GM23338 (cell line): Measurements from ENCODE around the gene TLE1. TPM values are rescaled to one million over a fixed set of nuclear protein-coding genes. Genes with fewer than 3 reads are reported as not detected.

ENCODE experiments used
- ATAC-seq: fragments of 200-7000 bp; cut with Tn5 transposase; 3 replicates; pipeline ENCODE4 v1.9.1; 2020
- DNase-seq: peaks from one replicate; pipeline ENCODE4 v3.0.0-alpha.2; 2015; ENCODE audit warnings: low spot score
- H2AFZ ChIP-seq: fragments of 200-600 bp; sonication (generic); 2 replicates; pipeline ENCODE4 v1.8.0; 2016; ENCODE audit warnings: antibody characterized with exemption, mild to moderate bottlenecking, moderate library complexity
- H3F3A ChIP-seq: fragments of 200-600 bp; sonication (generic); replicated peaks from 2 replicates; pipeline ENCODE4 v1.8.0; 2017; ENCODE audit warnings: antibody characterized with exemption, mixed run types, low read depth
- H3K27ac ChIP-seq: fragments of 200-600 bp; sonication (generic); 2 replicates; pipeline ENCODE4 v1.6.1; 2016; ENCODE audit warnings: low read depth
- H3K27me3 ChIP-seq: fragments of 200-600 bp; sonication (generic); 2 replicates; pipeline ENCODE4 v1.8.0; 2016; ENCODE audit warnings: mild to moderate bottlenecking, mixed run types, moderate library complexity; ENCODE audit not compliant: insufficient read depth
- H3K36me3 ChIP-seq: fragments of 200-600 bp; sonication (generic); 2 replicates; pipeline ENCODE4 v1.8.0; 2016; ENCODE audit warnings: mild to moderate bottlenecking; ENCODE audit not compliant: insufficient read depth
- H3K4me1 ChIP-seq: fragments of 200-600 bp; sonication (generic); 2 replicates; pipeline ENCODE4 v1.8.0; 2016; ENCODE audit warnings: mild to moderate bottlenecking, moderate library complexity; ENCODE audit not compliant: insufficient read depth
- H3K4me2 ChIP-seq: fragments of 200-600 bp; sonication (generic); 2 replicates; pipeline ENCODE4 v1.7.1; 2017; ENCODE audit warnings: mixed run types
- H3K4me3 ChIP-seq: fragments of 200-600 bp; sonication (generic); 2 replicates; pipeline ENCODE4 v1.6.1; 2016; ENCODE audit warnings: mixed run types
- H3K79me2 ChIP-seq: fragments of 200-600 bp; sonication (generic); replicated peaks from 2 replicates; pipeline ENCODE4 v1.8.0; 2017; ENCODE audit warnings: mild to moderate bottlenecking; ENCODE audit not compliant: insufficient read depth
- H3K9me2 ChIP-seq: fragments of 200-600 bp; sonication (generic); 2 replicates; pipeline ENCODE4 v1.8.0; 2017; ENCODE audit not compliant: insufficient read depth
- H4K20me1 ChIP-seq: fragments of 200-600 bp; sonication (generic); replicated peaks from 2 replicates; pipeline ENCODE4 v1.8.0; 2017; ENCODE audit warnings: mild to moderate bottlenecking; ENCODE audit not compliant: insufficient read depth
- H3K27ac Mint-ChIP-seq: 2 replicates; pipeline ENCODE4 v1.8.0; 2020; ENCODE audit warnings: inconsistent platforms, mild to moderate bottlenecking, moderate library complexity, mixed read lengths
- H3K27me3 Mint-ChIP-seq: 3 replicates; pipeline ENCODE4 v1.8.0; 2022; ENCODE audit warnings: low read depth, mild to moderate bottlenecking, moderate library complexity, mixed read lengths, inconsistent platforms; ENCODE audit not compliant: insufficient read depth, poor library complexity
- H3K36me3 Mint-ChIP-seq: 3 replicates; pipeline ENCODE4 v1.8.0; 2021; ENCODE audit warnings: low read depth, mild to moderate bottlenecking, inconsistent platforms, moderate library complexity, mixed read lengths
- H3K4me1 Mint-ChIP-seq: 3 replicates; pipeline ENCODE4 v1.8.0; 2020; ENCODE audit warnings: mild to moderate bottlenecking, inconsistent platforms, mixed read lengths
- H3K4me3 Mint-ChIP-seq: 3 replicates; pipeline ENCODE4 v1.8.0; 2021; ENCODE audit warnings: moderate library complexity, mild to moderate bottlenecking, inconsistent platforms, mixed read lengths
- H3K9me3 Mint-ChIP-seq: 3 replicates; pipeline ENCODE4 v1.8.0; 2020; ENCODE audit warnings: moderate library complexity, mild to moderate bottlenecking, inconsistent platforms, mixed read lengths
- CREB1 ChIP-seq: fragments of 250-450 bp; sonication (Bioruptor Pico); IDR thresholded peaks from 2 replicates; pipeline ENCODE4 v1.5.0; 2020; ENCODE audit warnings: low read depth, mild to moderate bottlenecking, moderate library complexity
- EZH2 ChIP-seq: fragments of 200-600 bp; sonication (generic); IDR thresholded peaks from one replicate; pipeline ENCODE4 v1.8.0; 2017; ENCODE audit warnings: antibody characterized with exemption, mild to moderate bottlenecking, low read depth; ENCODE audit not compliant: unreplicated experiment
- EZH2phosphoT487 ChIP-seq: fragments of 200-600 bp; sonication (generic); IDR thresholded peaks from one replicate; pipeline ENCODE4 v1.8.1; 2018; ENCODE audit warnings: antibody characterized with exemption; ENCODE audit not compliant: unreplicated experiment
- JUNB ChIP-seq: IDR thresholded peaks from one replicate; pipeline ENCODE4 v1.6.1; 2016; ENCODE audit warnings: antibody characterized with exemption; ENCODE audit not compliant: unreplicated experiment
- NANOG ChIP-seq: IDR thresholded peaks from 2 replicates; pipeline ENCODE4 v1.6.1; 2016; ENCODE audit warnings: antibody characterized with exemption, borderline replicate concordance
- STAT1 ChIP-seq: IDR thresholded peaks from one replicate; pipeline ENCODE4 v1.6.1; 2016; ENCODE audit warnings: antibody characterized with exemption; ENCODE audit not compliant: unreplicated experiment
- ZNF331 ChIP-seq: fragments of 250-450 bp; sonication (Bioruptor Pico); IDR thresholded peaks from 2 replicates; pipeline ENCODE4 v1.5.0; 2020; ENCODE audit warnings: low read depth, mild to moderate bottlenecking, moderate library complexity
- polyA plus RNA-seq: library from polyadenylated mRNA; unstranded; fragments of >200 nt; fragmentation: Nextera tagmentation; extraction: Ambion mirVana; gene quantifications from 2 replicates; pipeline ENCODE4 v1.2.1, GENCODE V29; 2016
- total RNA-seq: library from RNA; depleted of rRNA; stranded (reverse); fragments of >200 nt; shearing (Covaris generic); gene quantifications from 2 replicates; pipeline ENCODE4 v1.2.3, GENCODE V29; 2014
- TF ChIP-seq, protein P1 (sequence below): IDR thresholded peaks from 2 replicates; pipeline ENCODE4 v1.6.1; 2016; ENCODE audit warnings: antibody characterized with exemption
- TF ChIP-seq, protein P2 (sequence below): fragments of 250-450 bp; sonication (Bioruptor Pico); IDR thresholded peaks from 2 replicates; pipeline ENCODE4 v1.5.0; 2020; ENCODE audit warnings: mild to moderate bottlenecking, moderate library complexity
- TF ChIP-seq, protein P3 (sequence below): IDR thresholded peaks from one replicate; pipeline ENCODE4 v1.6.1; 2018; ENCODE audit warnings: antibody characterized with exemption; ENCODE audit not compliant: unreplicated experiment

TLE1 gene
- total and polyA plus RNA-seq, 2 experiments from 2014 or later = 58.1 to 132 TPM

DNA sequence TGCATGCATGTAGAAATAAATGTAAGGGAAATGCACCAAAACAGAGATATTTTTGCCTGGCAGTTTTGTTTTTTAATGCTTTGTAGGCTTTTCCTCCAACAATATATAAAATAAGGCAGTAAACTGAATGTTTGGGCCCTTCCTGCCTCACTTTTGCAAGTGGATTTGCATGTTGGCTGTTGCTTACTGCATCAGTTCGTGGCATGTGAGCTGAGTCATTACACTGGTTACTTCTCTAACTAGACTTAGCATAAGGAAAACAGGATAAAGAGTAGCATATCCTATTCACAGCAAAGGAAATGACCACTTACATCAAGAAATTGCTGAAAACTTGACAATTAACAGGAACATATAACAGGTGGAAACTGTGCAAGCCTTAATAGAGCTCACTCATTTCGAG lies 113.4 kb downstream of the TLE1 start:
- ATAC-seq (no peak), DNase-seq (no peak)
- H3K4me1 Mint-ChIP-seq = peaks cover 38% of the 10 kb centered on the region
- no peaks in the 10 kb centered on the region for H3F3A ChIP-seq
- no peak overlapping the region for H2AFZ ChIP-seq
- no peak overlapping the region for H3K4me3 ChIP-seq
- H3K4me2 ChIP-seq = no peak overlapping the region
- H3K9me3 Mint-ChIP-seq = no peaks in the 10 kb centered on the region
- no peaks in the 10 kb centered on the region for H3K9me2 ChIP-seq
- H4K20me1 ChIP-seq = no peaks in the 10 kb centered on the region
- H3K36me3 ChIP-seq = no peaks in the 10 kb centered on the region
- H3K4me1 ChIP-seq = peaks cover 17% of the 10 kb centered on the region
- no peak overlapping the region for H3K27ac ChIP-seq
- no peak overlapping the region for H3K4me3 Mint-ChIP-seq
- no peaks in the 10 kb centered on the region for H3K79me2 ChIP-seq
- H3K36me3 Mint-ChIP-seq = peaks cover 17% of the 10 kb centered on the region; the same call in 2 of the 3 replicates
- H3K27ac Mint-ChIP-seq = no peak overlapping the region
- peaks cover 7% of the 10 kb centered on the region for H3K27me3 Mint-ChIP-seq
- H3K27me3 ChIP-seq = no peaks in the 10 kb centered on the region
- TF ChIP-seq NANOG (no peak), JUNB (no peak)
- TF ChIP-seq, protein P1, sequence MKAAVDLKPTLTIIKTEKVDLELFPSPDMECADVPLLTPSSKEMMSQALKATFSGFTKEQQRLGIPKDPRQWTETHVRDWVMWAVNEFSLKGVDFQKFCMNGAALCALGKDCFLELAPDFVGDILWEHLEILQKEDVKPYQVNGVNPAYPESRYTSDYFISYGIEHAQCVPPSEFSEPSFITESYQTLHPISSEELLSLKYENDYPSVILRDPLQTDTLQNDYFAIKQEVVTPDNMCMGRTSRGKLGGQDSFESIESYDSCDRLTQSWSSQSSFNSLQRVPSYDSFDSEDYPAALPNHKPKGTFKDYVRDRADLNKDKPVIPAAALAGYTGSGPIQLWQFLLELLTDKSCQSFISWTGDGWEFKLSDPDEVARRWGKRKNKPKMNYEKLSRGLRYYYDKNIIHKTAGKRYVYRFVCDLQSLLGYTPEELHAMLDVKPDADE = no peak

DNA sequence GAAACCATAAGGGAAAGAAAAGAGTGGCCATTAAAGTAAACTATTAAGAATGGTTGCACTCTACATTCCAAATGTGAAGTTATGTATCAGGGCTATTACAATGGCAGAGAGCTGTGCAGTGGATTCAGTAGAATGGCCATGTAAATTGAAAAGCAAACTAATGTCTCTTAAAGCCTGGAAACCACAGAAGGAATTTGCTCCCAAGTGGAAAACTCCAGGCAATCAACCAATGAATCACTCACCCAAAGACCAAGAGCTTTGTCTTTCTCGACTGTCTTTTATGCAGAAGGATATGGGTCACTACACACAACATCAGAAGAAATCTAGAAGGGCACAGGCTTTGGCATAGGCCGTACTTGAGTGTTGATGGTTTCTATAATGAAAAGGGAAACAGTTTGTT lies 114.9 kb downstream of the TLE1 start:
- Histone ChIP-seq H3K27me3 (no peaks in the 10 kb centered on the region), H3K4me2 (no peak overlapping the region; the same call in 1 of the 2 replicates), H3F3A (no peaks in the 10 kb centered on the region), H3K36me3 (no peaks in the 10 kb centered on the region), H3K9me2 (no peaks in the 10 kb centered on the region), H4K20me1 (no peaks in the 10 kb centered on the region), H3K4me3 (no peak overlapping the region), H3K4me1 (peaks cover 13% of the 10 kb centered on the region), H3K27ac (peak overlapping the region; percentile 51; the same call in 1 of the 2 replicates), H3K79me2 (no peaks in the 10 kb centered on the region), H2AFZ (no peak overlapping the region)
- DNase-seq (no peak), ATAC-seq (no peak)
- Mint-ChIP-seq H3K36me3 (peaks cover 9% of the 10 kb centered on the region; the same call in 2 of the 3 replicates), H3K4me1 (peaks cover 33% of the 10 kb centered on the region), H3K4me3 (no peak overlapping the region), H3K27me3 (peaks cover 7% of the 10 kb centered on the region), H3K9me3 (no peaks in the 10 kb centered on the region), H3K27ac (no peak overlapping the region)
- TF ChIP-seq, protein P1 = no peak
- TF ChIP-seq, protein P2, sequence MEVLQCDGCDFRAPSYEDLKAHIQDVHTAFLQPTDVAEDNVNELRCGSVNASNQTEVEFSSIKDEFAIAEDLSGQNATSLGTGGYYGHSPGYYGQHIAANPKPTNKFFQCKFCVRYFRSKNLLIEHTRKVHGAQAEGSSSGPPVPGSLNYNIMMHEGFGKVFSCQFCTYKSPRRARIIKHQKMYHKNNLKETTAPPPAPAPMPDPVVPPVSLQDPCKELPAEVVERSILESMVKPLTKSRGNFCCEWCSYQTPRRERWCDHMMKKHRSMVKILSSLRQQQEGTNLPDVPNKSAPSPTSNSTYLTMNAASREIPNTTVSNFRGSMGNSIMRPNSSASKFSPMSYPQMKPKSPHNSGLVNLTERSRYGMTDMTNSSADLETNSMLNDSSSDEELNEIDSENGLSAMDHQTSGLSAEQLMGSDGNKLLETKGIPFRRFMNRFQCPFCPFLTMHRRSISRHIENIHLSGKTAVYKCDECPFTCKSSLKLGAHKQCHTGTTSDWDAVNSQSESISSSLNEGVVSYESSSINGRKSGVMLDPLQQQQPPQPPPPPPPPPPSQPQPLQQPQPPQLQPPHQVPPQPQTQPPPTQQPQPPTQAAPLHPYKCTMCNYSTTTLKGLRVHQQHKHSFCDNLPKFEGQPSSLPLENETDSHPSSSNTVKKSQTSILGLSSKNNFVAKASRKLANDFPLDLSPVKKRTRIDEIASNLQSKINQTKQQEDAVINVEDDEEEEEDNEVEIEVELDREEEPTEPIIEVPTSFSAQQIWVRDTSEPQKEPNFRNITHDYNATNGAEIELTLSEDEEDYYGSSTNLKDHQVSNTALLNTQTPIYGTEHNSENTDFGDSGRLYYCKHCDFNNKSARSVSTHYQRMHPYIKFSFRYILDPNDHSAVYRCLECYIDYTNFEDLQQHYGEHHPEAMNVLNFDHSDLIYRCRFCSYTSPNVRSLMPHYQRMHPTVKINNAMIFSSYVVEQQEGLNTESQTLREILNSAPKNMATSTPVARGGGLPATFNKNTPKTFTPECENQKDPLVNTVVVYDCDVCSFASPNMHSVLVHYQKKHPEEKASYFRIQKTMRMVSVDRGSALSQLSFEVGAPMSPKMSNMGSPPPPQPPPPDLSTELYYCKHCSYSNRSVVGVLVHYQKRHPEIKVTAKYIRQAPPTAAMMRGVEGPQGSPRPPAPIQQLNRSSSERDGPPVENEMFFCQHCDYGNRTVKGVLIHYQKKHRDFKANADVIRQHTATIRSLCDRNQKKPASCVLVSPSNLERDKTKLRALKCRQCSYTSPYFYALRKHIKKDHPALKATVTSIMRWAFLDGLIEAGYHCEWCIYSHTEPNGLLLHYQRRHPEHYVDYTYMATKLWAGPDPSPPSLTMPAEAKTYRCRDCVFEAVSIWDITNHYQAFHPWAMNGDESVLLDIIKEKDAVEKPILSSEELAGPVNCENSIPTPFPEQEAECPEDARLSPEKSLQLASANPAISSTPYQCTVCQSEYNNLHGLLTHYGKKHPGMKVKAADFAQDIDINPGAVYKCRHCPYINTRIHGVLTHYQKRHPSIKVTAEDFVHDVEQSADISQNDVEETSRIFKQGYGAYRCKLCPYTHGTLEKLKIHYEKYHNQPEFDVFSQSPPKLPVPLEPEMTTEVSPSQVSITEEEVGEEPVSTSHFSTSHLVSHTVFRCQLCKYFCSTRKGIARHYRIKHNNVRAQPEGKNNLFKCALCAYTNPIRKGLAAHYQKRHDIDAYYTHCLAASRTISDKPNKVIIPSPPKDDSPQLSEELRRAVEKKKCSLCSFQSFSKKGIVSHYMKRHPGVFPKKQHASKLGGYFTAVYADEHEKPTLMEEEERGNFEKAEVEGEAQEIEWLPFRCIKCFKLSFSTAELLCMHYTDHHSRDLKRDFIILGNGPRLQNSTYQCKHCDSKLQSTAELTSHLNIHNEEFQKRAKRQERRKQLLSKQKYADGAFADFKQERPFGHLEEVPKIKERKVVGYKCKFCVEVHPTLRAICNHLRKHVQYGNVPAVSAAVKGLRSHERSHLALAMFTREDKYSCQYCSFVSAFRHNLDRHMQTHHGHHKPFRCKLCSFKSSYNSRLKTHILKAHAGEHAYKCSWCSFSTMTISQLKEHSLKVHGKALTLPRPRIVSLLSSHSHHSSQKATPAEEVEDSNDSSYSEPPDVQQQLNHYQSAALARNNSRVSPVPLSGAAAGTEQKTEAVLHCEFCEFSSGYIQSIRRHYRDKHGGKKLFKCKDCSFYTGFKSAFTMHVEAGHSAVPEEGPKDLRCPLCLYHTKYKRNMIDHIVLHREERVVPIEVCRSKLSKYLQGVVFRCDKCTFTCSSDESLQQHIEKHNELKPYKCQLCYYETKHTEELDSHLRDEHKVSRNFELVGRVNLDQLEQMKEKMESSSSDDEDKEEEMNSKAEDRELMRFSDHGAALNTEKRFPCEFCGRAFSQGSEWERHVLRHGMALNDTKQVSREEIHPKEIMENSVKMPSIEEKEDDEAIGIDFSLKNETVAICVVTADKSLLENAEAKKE = no peak
- TF ChIP-seq NANOG (no peak), STAT1 (no peak), ZNF331 (CRISPR knock-in tag) (no peak), EZH2 (no peak), CREB1 (CRISPR knock-in tag) (no peak), EZH2phosphoT487 (no peak)
- TF ChIP-seq, protein P3, sequence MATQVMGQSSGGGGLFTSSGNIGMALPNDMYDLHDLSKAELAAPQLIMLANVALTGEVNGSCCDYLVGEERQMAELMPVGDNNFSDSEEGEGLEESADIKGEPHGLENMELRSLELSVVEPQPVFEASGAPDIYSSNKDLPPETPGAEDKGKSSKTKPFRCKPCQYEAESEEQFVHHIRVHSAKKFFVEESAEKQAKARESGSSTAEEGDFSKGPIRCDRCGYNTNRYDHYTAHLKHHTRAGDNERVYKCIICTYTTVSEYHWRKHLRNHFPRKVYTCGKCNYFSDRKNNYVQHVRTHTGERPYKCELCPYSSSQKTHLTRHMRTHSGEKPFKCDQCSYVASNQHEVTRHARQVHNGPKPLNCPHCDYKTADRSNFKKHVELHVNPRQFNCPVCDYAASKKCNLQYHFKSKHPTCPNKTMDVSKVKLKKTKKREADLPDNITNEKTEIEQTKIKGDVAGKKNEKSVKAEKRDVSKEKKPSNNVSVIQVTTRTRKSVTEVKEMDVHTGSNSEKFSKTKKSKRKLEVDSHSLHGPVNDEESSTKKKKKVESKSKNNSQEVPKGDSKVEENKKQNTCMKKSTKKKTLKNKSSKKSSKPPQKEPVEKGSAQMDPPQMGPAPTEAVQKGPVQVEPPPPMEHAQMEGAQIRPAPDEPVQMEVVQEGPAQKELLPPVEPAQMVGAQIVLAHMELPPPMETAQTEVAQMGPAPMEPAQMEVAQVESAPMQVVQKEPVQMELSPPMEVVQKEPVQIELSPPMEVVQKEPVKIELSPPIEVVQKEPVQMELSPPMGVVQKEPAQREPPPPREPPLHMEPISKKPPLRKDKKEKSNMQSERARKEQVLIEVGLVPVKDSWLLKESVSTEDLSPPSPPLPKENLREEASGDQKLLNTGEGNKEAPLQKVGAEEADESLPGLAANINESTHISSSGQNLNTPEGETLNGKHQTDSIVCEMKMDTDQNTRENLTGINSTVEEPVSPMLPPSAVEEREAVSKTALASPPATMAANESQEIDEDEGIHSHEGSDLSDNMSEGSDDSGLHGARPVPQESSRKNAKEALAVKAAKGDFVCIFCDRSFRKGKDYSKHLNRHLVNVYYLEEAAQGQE = no peak
